Measurements from ENCODE around the gene TMPRSS2.

Gene TMPRSS2

DNA sequence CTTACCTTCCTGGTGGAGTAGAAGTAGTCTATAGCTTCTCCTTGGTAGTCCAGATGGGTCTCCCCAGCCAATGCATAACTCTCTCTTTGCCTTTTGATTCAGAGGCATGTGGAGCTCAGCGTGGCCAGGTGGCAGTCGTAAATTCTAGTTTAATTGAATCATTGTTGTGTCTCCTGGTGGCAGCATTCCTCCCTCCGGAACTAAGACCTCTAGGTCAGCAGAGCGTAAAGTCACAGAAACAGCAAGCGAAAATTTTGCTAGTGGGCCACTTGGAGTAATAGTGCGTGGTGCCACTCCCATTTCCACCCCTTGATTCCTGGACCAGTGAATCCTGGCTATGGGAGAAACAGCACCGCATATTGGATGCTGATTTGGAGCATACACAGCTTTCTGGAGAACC is 3.9 kb upstream of the TMPRSS2 start:
- CTCF ChIA-PET: interaction anchor here (0.8 kb wide), 1 partner anchor 305 kb away, joined by 3 read pairs; no protein-coding TSS in a partner anchor
- H3K4me3 ChIP-seq (ENCODE audit: low read depth, low read length): no peak overlapping the region
- POLR2A ChIA-PET: no interaction called here
- TF ChIP-seq, protein P1, sequence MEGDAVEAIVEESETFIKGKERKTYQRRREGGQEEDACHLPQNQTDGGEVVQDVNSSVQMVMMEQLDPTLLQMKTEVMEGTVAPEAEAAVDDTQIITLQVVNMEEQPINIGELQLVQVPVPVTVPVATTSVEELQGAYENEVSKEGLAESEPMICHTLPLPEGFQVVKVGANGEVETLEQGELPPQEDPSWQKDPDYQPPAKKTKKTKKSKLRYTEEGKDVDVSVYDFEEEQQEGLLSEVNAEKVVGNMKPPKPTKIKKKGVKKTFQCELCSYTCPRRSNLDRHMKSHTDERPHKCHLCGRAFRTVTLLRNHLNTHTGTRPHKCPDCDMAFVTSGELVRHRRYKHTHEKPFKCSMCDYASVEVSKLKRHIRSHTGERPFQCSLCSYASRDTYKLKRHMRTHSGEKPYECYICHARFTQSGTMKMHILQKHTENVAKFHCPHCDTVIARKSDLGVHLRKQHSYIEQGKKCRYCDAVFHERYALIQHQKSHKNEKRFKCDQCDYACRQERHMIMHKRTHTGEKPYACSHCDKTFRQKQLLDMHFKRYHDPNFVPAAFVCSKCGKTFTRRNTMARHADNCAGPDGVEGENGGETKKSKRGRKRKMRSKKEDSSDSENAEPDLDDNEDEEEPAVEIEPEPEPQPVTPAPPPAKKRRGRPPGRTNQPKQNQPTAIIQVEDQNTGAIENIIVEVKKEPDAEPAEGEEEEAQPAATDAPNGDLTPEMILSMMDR (IDR thresholded peaks at IDR 0.05; ENCODE audit: insufficient read depth, low read length, missing control alignments): no peak
- DNase-seq (ENCODE audit: low read depth, low spot score): no peak

- POLR2A ChIA-PET: no interaction called here
- CTCF ChIA-PET: no interaction called here
- TF ChIP-seq, protein P1 (IDR thresholded peaks at IDR 0.05; ENCODE audit: insufficient read depth, low read length, missing control alignments): no peak
- no peak for DNase-seq (ENCODE audit: low read depth, low spot score)
- no peak overlapping the region for H3K4me3 ChIP-seq (ENCODE audit: low read depth, low read length)
These were observed 2.5 kb upstream of the TMPRSS2 start for GRCh38 chr21:41510500-41510899.

GRCh38 chr21:41509733-41510132 is 1.8 kb upstream of the TMPRSS2 start:
- ChIA-PET CTCF (no interaction called here), POLR2A (no interaction called here)
- TF ChIP-seq, protein P1 (IDR thresholded peaks at IDR 0.05; ENCODE audit: insufficient read depth, low read length, missing control alignments): no peak
- H3K4me3 ChIP-seq (ENCODE audit: low read depth, low read length): no peak overlapping the region
- no peak for DNase-seq (ENCODE audit: low read depth, low spot score)

DNA sequence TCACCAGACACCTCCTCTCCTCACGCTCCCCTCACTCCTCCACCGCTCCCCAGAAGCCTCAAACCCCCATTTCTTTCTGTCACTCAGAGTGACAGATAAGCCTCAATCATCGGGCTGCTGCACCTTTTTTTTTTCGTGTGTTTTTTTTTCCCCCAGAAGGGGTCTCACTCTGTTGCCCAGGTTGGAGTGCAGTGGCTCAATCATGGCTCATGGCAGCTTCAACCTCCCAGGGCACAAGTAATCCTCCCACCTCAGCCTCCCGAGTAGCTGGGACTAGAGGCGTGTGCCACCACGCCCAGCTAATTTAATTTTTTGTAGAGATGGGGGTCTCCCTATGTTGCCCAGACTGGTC is 1.2 kb upstream of the TMPRSS2 start:
- TF ChIP-seq, protein P1 (IDR thresholded peaks at IDR 0.05; ENCODE audit: insufficient read depth, low read length, missing control alignments): no peak
- ChIA-PET CTCF (no interaction called here), POLR2A (no interaction called here)
- H3K4me3 ChIP-seq (ENCODE audit: low read depth, low read length): no peak overlapping the region
- no peak for DNase-seq (ENCODE audit: low read depth, low spot score)

DNA sequence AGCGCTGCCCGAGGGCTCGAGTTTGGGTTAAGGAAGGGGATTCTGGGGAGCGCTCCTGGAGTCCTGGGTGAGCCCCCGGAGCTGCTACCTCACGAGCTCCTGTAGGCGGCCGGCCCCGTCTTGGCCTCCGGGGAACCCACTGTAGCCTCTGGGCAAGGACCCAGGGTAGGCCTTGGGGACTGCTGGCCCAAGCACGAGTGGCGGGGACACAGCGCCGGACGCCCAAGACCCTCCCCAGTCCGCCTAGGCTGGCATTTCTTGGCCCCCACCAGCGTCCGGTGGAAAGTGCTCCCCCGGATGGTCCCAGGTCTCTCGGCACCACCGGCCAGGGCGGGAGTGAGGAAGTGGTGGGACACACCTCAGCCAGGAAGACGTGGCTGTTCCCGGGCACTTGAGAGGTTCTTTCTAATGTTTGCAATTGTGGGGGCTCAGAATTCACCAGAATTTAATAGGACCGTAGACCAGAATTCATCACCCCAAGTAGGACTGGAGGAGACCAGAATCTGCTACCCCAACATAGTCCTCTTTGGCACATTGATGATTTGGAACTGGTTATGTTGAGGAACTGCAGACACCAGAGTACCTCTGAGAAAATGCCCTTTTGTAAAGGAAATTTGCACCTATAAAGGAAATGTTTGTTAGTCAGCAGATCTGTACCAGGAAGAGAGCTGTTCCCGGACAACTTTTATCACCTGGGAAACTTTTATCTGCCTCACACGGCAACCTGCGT is 622 bp upstream of the TMPRSS2 start:
- CTCF ChIA-PET: no interaction called here
- TF ChIP-seq, protein P1 (IDR thresholded peaks at IDR 0.05; ENCODE audit: insufficient read depth, low read length, missing control alignments): no peak
- no peak for DNase-seq (ENCODE audit: low read depth, low spot score)
- no peak overlapping the region for H3K4me3 ChIP-seq (ENCODE audit: low read depth, low read length)
- POLR2A ChIA-PET: no interaction called here

- TF ChIP-seq, protein P1 (IDR thresholded peaks at IDR 0.05; ENCODE audit: insufficient read depth, low read length, missing control alignments): no peak
- ChIA-PET POLR2A (no interaction called here), CTCF (interaction anchor here (1.5 kb wide), 1 partner anchor 223 kb away, joined by 3 read pairs; no protein-coding TSS in a partner anchor)
- no peak overlapping the region for H3K4me3 ChIP-seq (ENCODE audit: low read depth, low read length)
- no peak for DNase-seq (ENCODE audit: low read depth, low spot score)
These were observed 1.1 kb downstream of the TMPRSS2 start for GRCh38 chr21:41506611-41507520.

All from AG04449 (cell line).